HG03097 (cell line): ENCODE measurements around the gene CELSR3.

Experiments used
- ATAC-seq: cut with Tn5 transposase; IDR thresholded peaks from one replicate; pipeline ENCODE4 v1.9.1; 2021; ENCODE audit not compliant: unreplicated experiment, low FRiP score

The CELSR3 gene

GRCh38 chr3:48662753-48663488, at the start of gene CELSR3:
CELSR3 (minus strand) TSS chr3:48662886; CDS start chr3:48662634, 252 bp downstream.
- ATAC-seq: no peak

- no peak for ATAC-seq
These were observed 49.0 kb upstream of the CELSR3 start for GRCh38 chr3:48711727-48712126.

GRCh38 chr3:48709051-48709461, 46.4 kb upstream of the CELSR3 start:
- no peak for ATAC-seq

- no peak for ATAC-seq
These were observed 45.8 kb upstream of the CELSR3 start for GRCh38 chr3:48708481-48708889.

GRCh38 chr3:48707157-48707556, 44.5 kb upstream of the CELSR3 start:
- no peak for ATAC-seq

- no peak for ATAC-seq
These were observed 39.7 kb upstream of the CELSR3 start for GRCh38 chr3:48702320-48702920.

- no peak for ATAC-seq
These were observed 38.2 kb upstream of the CELSR3 start for GRCh38 chr3:48700731-48701405.

- no peak for ATAC-seq
These were observed 36.2 kb upstream of the CELSR3 start for GRCh38 chr3:48698891-48699290.

- ATAC-seq: no peak
These were observed 35.3 kb upstream of the CELSR3 start for GRCh38 chr3:48697952-48698351.

- no peak for ATAC-seq
These were observed 33.9 kb upstream of the CELSR3 start for GRCh38 chr3:48696601-48697000.

GRCh38 chr3:48696156-48696555, 33.5 kb upstream of the CELSR3 start:
- ATAC-seq: no peak

GRCh38 chr3:48695393-48695753, 32.7 kb upstream of the CELSR3 start:
- no peak for ATAC-seq

GRCh38 chr3:48694610-48695392, 32.1 kb upstream of the CELSR3 start:
- ATAC-seq: no peak

GRCh38 chr3:48693826-48694225, 31.1 kb upstream of the CELSR3 start:
- no peak for ATAC-seq

GRCh38 chr3:48692551-48692950, 29.9 kb upstream of the CELSR3 start:
- ATAC-seq: no peak

- ATAC-seq: no peak
These were observed 28.3 kb upstream of the CELSR3 start for GRCh38 chr3:48690846-48691458.

GRCh38 chr3:48689384-48689783, 26.7 kb upstream of the CELSR3 start:
- no peak for ATAC-seq

- ATAC-seq: no peak
These were observed 26.0 kb upstream of the CELSR3 start for GRCh38 chr3:48688737-48689075.

GRCh38 chr3:48688032-48688736, 25.5 kb upstream of the CELSR3 start:
- ATAC-seq: no peak

- no peak for ATAC-seq
These were observed 24.6 kb upstream of the CELSR3 start for GRCh38 chr3:48687220-48687678.
